Motor neuron (in vitro differentiated cells): ENCODE measurements around the gene DCLK1. TPM values are rescaled to one million over a fixed set of nuclear protein-coding genes. Genes with fewer than 3 reads are reported as not detected.

Experiments used
- ATAC-seq, 8 experiments: fragments of 200-7000 bp; cut with Tn5 transposase; replicated peaks in 6 of 8; 2 replicates each; pipeline ENCODE4 v1.8.0; 2021; ENCODE audit warnings: mild to moderate bottlenecking in 8 of 8, moderate library complexity in 8 of 8
- H3K27ac ChIP-seq, 2 donors: fragments of 250-450 bp; sonication (Bioruptor Pico); 2 replicates each; pipeline ENCODE4 v1.9.0; 2021; ENCODE audit warnings: antibody characterized with exemption in 2 of 2, mild to moderate bottlenecking in 2 of 2, moderate library complexity in 1 of 2
- H3K4me1 ChIP-seq, 2 donors: fragments of 250-450 bp; sonication (Bioruptor Pico); replicated peaks in 1 of 2; 2 replicates each; pipeline ENCODE4 v1.6.1; 2021; ENCODE audit warnings: antibody characterized with exemption in 2 of 2, mild to moderate bottlenecking in 2 of 2, moderate library complexity in 1 of 2
- H3K4me3 ChIP-seq, 5 donors: fragments of 250-450 bp; sonication (Bioruptor Pico); 2 replicates each; pipeline ENCODE4 v1.9.0; 2021; ENCODE audit warnings: antibody characterized with exemption in 5 of 5, mild to moderate bottlenecking in 5 of 5, moderate library complexity in 4 of 5
- WGBS, 10 experiments: fragments of 450-650 bp; shearing (Covaris generic); methylation state at CpG; one replicate each; pipeline ENCODE4 v1.0.0; 2022; 5-methylcytosine and 5-hydroxymethylcytosine counted together
- in situ Hi-C, 9 experiments: fragments of 400-800 bp; cut with MboI; loops; one replicate each; pipeline ENCODE4 v1.15.0; 2021; ENCODE audit warnings: low sequenced_read_pairs in 9 of 9, low pct_unique_long_range_greater_than_20kb in 2 of 9; ENCODE audit not compliant: unreplicated experiment in 9 of 9
- total RNA-seq, 8 experiments: library from RNA; unstranded; fragments of 300-600 nt; gene quantifications; 2 replicates each; pipeline versions ENCODE4 v1.2.3 to v1.2.4, GENCODE V29; 2022

DCLK1 gene
- total RNA-seq, 8 experiments from 2014 or later: 25.3 to 117 (median 58.2) TPM

GRCh38 chr13:35912841-35913240, 218.3 kb downstream of the DCLK1 start:
- H3K27ac ChIP-seq: no peak overlapping the region
- WGBS, 10 experiments: 20 to 100% (median 93%) methylated on average over 1 to 7 of the region's 7 CpGs; no CpG with 5 or more reads in 4 of the 10 experiments
- ATAC-seq: no peak
- peaks cover 17 to 26% of the 10 kb centered on the region in 2 donors for H3K4me1 ChIP-seq
- in situ Hi-C loops: no loop called here
- no peak overlapping the region for H3K4me3 ChIP-seq

GRCh38 chr13:35909837-35910540, 221.2 kb downstream of the DCLK1 start:
- 69 to 92% (median 84%) methylated on average over 2 to 8 of the region's 8 CpGs; no CpG with 5 or more reads in 1 of the 10 experiments for WGBS, 10 experiments
- Histone ChIP-seq H3K27ac (no peak overlapping the region), H3K4me3 (no peak overlapping the region), H3K4me1 (peaks cover 12 to 13% of the 10 kb centered on the region in 2 donors)
- ATAC-seq: no peak
- in situ Hi-C loops: no loop called here

- 7 to 100% (median 90%) methylated on average over 1 to 4 of the region's 4 CpGs; no CpG with 5 or more reads in 1 of the 10 experiments for WGBS, 10 experiments
- peak in 1 of 8 experiments; percentile 88 for ATAC-seq
- Histone ChIP-seq H3K27ac (no peak overlapping the region), H3K4me3 (no peak overlapping the region), H3K4me1 (peaks cover 12 to 13% of the 10 kb centered on the region in 2 donors)
- in situ Hi-C loops: no loop called here
Measured at GRCh38 chr13:35909091-35909490, 222.1 kb downstream of the DCLK1 start.

- peak in 1 of 8 experiments; percentile 35 for ATAC-seq
- in situ Hi-C loops: no loop called here
- Histone ChIP-seq H3K4me3 (no peak overlapping the region), H3K27ac (no peak overlapping the region), H3K4me1 (peaks cover 12 to 13% of the 10 kb centered on the region in 2 donors)
- WGBS, 10 experiments: 55 to 100% (median 80%) methylated on average over 1 of the region's 1 CpG; no CpG with 5 or more reads in 3 of the 10 experiments
Measured at GRCh38 chr13:35908226-35908625, 223.0 kb downstream of the DCLK1 start.

GRCh38 chr13:35906636-35907035, 224.5 kb downstream of the DCLK1 start:
- in situ Hi-C loops: no loop called here
- no peak overlapping the region for H3K4me3 ChIP-seq
- ATAC-seq: no peak
- 0 to 80% (median 58%) methylated on average over 1 to 2 of the region's 4 CpGs; no CpG with 5 or more reads in 5 of the 10 experiments for WGBS, 10 experiments
- no peak overlapping the region for H3K27ac ChIP-seq
- peaks cover 12 to 13% of the 10 kb centered on the region in 2 donors for H3K4me1 ChIP-seq

GRCh38 chr13:35903075-35903474, 228.1 kb downstream of the DCLK1 start:
- Histone ChIP-seq H3K27ac (no peak overlapping the region), H3K4me3 (no peak overlapping the region), H3K4me1 (peaks cover 0 to 3% of the 10 kb centered on the region in 2 donors)
- in situ Hi-C loops: no loop called here
- 33 to 83% (median 72%) methylated on average over 1 of the region's 1 CpG; no CpG with 5 or more reads in 4 of the 10 experiments for WGBS, 10 experiments
- ATAC-seq: no peak

- H3K4me1 ChIP-seq: no peaks in the 10 kb centered on the region
- ATAC-seq: no peak
- no peak overlapping the region for H3K27ac ChIP-seq
- 38 to 100% (median 100%) methylated on average over 1 of the region's 1 CpG; no CpG with 5 or more reads in 1 of the 10 experiments for WGBS, 10 experiments
- no peak overlapping the region for H3K4me3 ChIP-seq
- in situ Hi-C loops: no loop called here
Measured at GRCh38 chr13:35898041-35898440, 233.1 kb downstream of the DCLK1 start.

GRCh38 chr13:35894636-35895035, 236.5 kb downstream of the DCLK1 start:
- H3K4me1 ChIP-seq: peaks cover 5 to 22% of the 10 kb centered on the region in 2 donors
- ATAC-seq: no peak
- in situ Hi-C loops: no loop called here
- H3K4me3 ChIP-seq: no peak overlapping the region
- H3K27ac ChIP-seq: no peak overlapping the region
- WGBS, 10 experiments: 40 to 93% (median 73%) methylated on average over 3 of the region's 3 CpGs; no CpG with 5 or more reads in 6 of the 10 experiments

- H3K4me3 ChIP-seq: no peak overlapping the region
- no peak for ATAC-seq
- peaks cover 15 to 37% of the 10 kb centered on the region in 2 donors for H3K4me1 ChIP-seq
- in situ Hi-C loops: no loop called here
- H3K27ac ChIP-seq: no peak overlapping the region
- 67 to 100% (median 91%) methylated on average over 1 to 5 of the region's 6 CpGs for WGBS, 10 experiments
Measured at GRCh38 chr13:35892837-35893814, 238.1 kb downstream of the DCLK1 start.

- peak in 7 of 8 experiments; percentile 67 to 91 (median 82) for ATAC-seq
- no peak overlapping the region for H3K27ac ChIP-seq
- peaks cover 15 to 48% of the 10 kb centered on the region in 2 donors for H3K4me1 ChIP-seq
- WGBS, 10 experiments: 14 to 83% (median 51%) methylated on average over 1 to 11 of the region's 12 CpGs
- in situ Hi-C loops: no loop called here
- H3K4me3 ChIP-seq: no peak overlapping the region
Measured at GRCh38 chr13:35891507-35892441, 239.4 kb downstream of the DCLK1 start.

- in situ Hi-C loops: no loop called here
- ATAC-seq: no peak
- peaks cover 15 to 48% of the 10 kb centered on the region in 2 donors for H3K4me1 ChIP-seq
- WGBS, 10 experiments: 5 to 90% (median 70%) methylated on average over 1 to 2 of the region's 2 CpGs
- H3K4me3 ChIP-seq: no peak overlapping the region
- H3K27ac ChIP-seq: no peak overlapping the region
Measured at GRCh38 chr13:35889560-35889959, 241.6 kb downstream of the DCLK1 start.

- H3K4me3 ChIP-seq: no peak overlapping the region
Measured at GRCh38 chr13:35888981-35889380, 242.2 kb downstream of the DCLK1 start.

More at GRCh38 chr13:35888981-35889380, 242.2 kb downstream of the DCLK1 start:
- 12 to 69% (median 41%) methylated on average over 1 to 2 of the region's 2 CpGs for WGBS, 10 experiments
- Histone ChIP-seq H3K4me1 (peaks cover 17 to 48% of the 10 kb centered on the region in 2 donors), H3K27ac (no peak overlapping the region)
- no peak for ATAC-seq
- in situ Hi-C loops: no loop called here
